H9 (cell line): ENCODE data around the gene TRIOBP. TPM values are rescaled to one million over a fixed set of nuclear protein-coding genes. Genes with fewer than 3 reads are reported as not detected.

Experiments used
- DNase-seq: peaks from one replicate; pipeline ENCODE4 v3.0.0-alpha.2; 2017
- H2AFZ ChIP-seq: one replicate; pipeline ENCODE4 v1.6.1; 2013; ENCODE audit warnings: mild to moderate bottlenecking, low read length, control low read depth, moderate library complexity
- H2AK5ac ChIP-seq: 2 replicates; pipeline ENCODE4 v1.6.1; 2013; ENCODE audit warnings: low read length, control low read depth, mixed read lengths; ENCODE audit not compliant: insufficient read length
- H2BK120ac ChIP-seq: one replicate; pipeline ENCODE4 v1.6.1; 2013; ENCODE audit warnings: low read depth, mild to moderate bottlenecking, low read length, control low read depth, inconsistent platforms; ENCODE audit not compliant: poor library complexity, severe bottlenecking
- H2BK12ac ChIP-seq: 2 replicates; pipeline ENCODE4 v1.6.1; 2013; ENCODE audit warnings: low read length, control low read depth, mixed read lengths, low read depth; ENCODE audit not compliant: insufficient read length
- H2BK15ac ChIP-seq: 2 replicates; pipeline ENCODE4 v1.6.1; 2013; ENCODE audit warnings: low read depth, low read length, control low read depth
- H2BK20ac ChIP-seq: one replicate; pipeline ENCODE4 v1.6.1; 2013; ENCODE audit warnings: low read depth, mild to moderate bottlenecking, low read length, control low read depth, inconsistent platforms; ENCODE audit not compliant: poor library complexity, severe bottlenecking
- H2BK5ac ChIP-seq: 2 replicates; pipeline ENCODE4 v1.6.1; 2013; ENCODE audit warnings: low read length, control low read depth, mixed read lengths; ENCODE audit not compliant: insufficient read length
- H3K14ac ChIP-seq: 2 replicates; pipeline ENCODE4 v1.6.1; 2013; ENCODE audit warnings: low read length, control low read depth; ENCODE audit not compliant: insufficient read depth
- H3K18ac ChIP-seq: 2 replicates; pipeline ENCODE4 v1.6.1; 2013; ENCODE audit warnings: low read depth, mild to moderate bottlenecking, mixed read lengths, low read length, control low read depth; ENCODE audit not compliant: insufficient read length
- H3K23ac ChIP-seq: 2 replicates; pipeline ENCODE4 v1.6.1; 2013; ENCODE audit warnings: low read length, control low read depth, mixed read lengths, low read depth; ENCODE audit not compliant: insufficient read length
- H3K23me2 ChIP-seq: 2 replicates; pipeline ENCODE4 v1.6.1; 2013; ENCODE audit warnings: low read depth, mild to moderate bottlenecking, mixed read lengths, low read length, control low read depth; ENCODE audit not compliant: insufficient read length, poor library complexity, severe bottlenecking
- H3K27ac ChIP-seq: 2 replicates; pipeline ENCODE4 v1.5.1; 2013; ENCODE audit warnings: low read length, control low read depth, mixed read lengths, low read depth; ENCODE audit not compliant: insufficient read length
- H3K27me3 ChIP-seq: 2 replicates; pipeline ENCODE4 v1.6.1; 2013; ENCODE audit warnings: low read length, control low read depth, inconsistent platforms; ENCODE audit not compliant: insufficient read depth
- H3K4ac ChIP-seq: 2 replicates; pipeline ENCODE4 v1.6.1; 2013; ENCODE audit warnings: low read depth, mild to moderate bottlenecking, control low read depth, inconsistent platforms, low read length, moderate library complexity
- H3K4me1 ChIP-seq: 2 replicates; pipeline ENCODE4 v1.6.1; 2013; ENCODE audit warnings: low read length, control low read depth, inconsistent platforms; ENCODE audit not compliant: insufficient read depth
- H3K4me2 ChIP-seq: 2 replicates; pipeline ENCODE4 v1.6.1; 2013; ENCODE audit warnings: low read length, control low read depth, mixed read lengths; ENCODE audit not compliant: insufficient read length, insufficient read depth
- H3K56ac ChIP-seq: 2 replicates; pipeline ENCODE4 v1.6.1; 2013; ENCODE audit warnings: low read depth, mild to moderate bottlenecking, mixed read lengths, low read length, control low read depth; ENCODE audit not compliant: insufficient read length
- H3K79me1 ChIP-seq: 2 replicates; pipeline ENCODE4 v1.6.1; 2013; ENCODE audit warnings: low read depth, mild to moderate bottlenecking, moderate library complexity, low read length, control low read depth, inconsistent platforms; ENCODE audit not compliant: insufficient read depth, poor library complexity, severe bottlenecking
- H3K79me2 ChIP-seq: 2 replicates; pipeline ENCODE4 v1.6.1; 2013; ENCODE audit warnings: low read length, control low read depth, inconsistent platforms; ENCODE audit not compliant: insufficient read depth
- H3K9ac ChIP-seq: 2 replicates; pipeline ENCODE4 v1.6.1; 2013; ENCODE audit warnings: low read length, control low read depth, mixed read lengths; ENCODE audit not compliant: insufficient read length; ENCODE audit errors: extremely low read depth
- H3K9me3 ChIP-seq: one replicate; pipeline ENCODE4 v1.6.1; 2013; ENCODE audit warnings: low read depth, low read length, inconsistent platforms; ENCODE audit not compliant: control insufficient read depth
- H3T11ph ChIP-seq: one replicate; pipeline ENCODE4 v1.6.1; 2013; ENCODE audit warnings: mild to moderate bottlenecking, low read length, control low read depth, inconsistent platforms
- H4K20me1 ChIP-seq: one replicate; pipeline ENCODE4 v1.6.1; 2013; ENCODE audit not compliant: control insufficient read depth, insufficient read length, insufficient read depth
- H4K5ac ChIP-seq: 2 replicates; pipeline ENCODE4 v1.6.1; 2013; ENCODE audit warnings: low read depth, mild to moderate bottlenecking, mixed read lengths, low read length, control low read depth; ENCODE audit not compliant: insufficient read length
- H4K8ac ChIP-seq: replicated peaks from 2 replicates; pipeline ENCODE4 v1.6.1; 2013; ENCODE audit warnings: low read length, control low read depth, mixed read lengths, low read depth; ENCODE audit not compliant: insufficient read length
- H4K91ac ChIP-seq: 2 replicates; pipeline ENCODE4 v1.6.1; 2013; ENCODE audit warnings: low read depth, mild to moderate bottlenecking, moderate library complexity, mixed read lengths, low read length, control low read depth; ENCODE audit not compliant: insufficient read length
- H3K27ac Mint-ChIP-seq, 3 experiments: 2 replicates in 2 of 3; 3 replicates in 1 of 3; pipeline ENCODE4 v1.8.0; 2020 to 2021; ENCODE audit warnings: mixed read lengths in 3 of 3, mild to moderate bottlenecking in 1 of 3, moderate library complexity in 1 of 3
- H3K27me3 Mint-ChIP-seq: 2 replicates; pipeline ENCODE4 v1.8.0; 2021; ENCODE audit warnings: low read depth, mild to moderate bottlenecking, moderate library complexity, mixed read lengths
- H3K36me3 Mint-ChIP-seq, 3 experiments: 2 replicates in 2 of 3; 3 replicates in 1 of 3; pipeline ENCODE4 v1.8.0; 2020 to 2021; ENCODE audit warnings: low read depth in 3 of 3, mixed read lengths in 3 of 3; ENCODE audit not compliant: insufficient read depth in 1 of 3
- H3K4me1 Mint-ChIP-seq, 2 experiments: 2 replicates each; pipeline ENCODE4 v1.8.0; 2020; ENCODE audit warnings: mixed read lengths in 2 of 2
- H3K4me3 Mint-ChIP-seq, 2 experiments: 2 replicates in 1 of 2; 3 replicates in 1 of 2; pipeline ENCODE4 v1.8.0; 2020 to 2021; ENCODE audit warnings: mild to moderate bottlenecking in 2 of 2, mixed read lengths in 2 of 2, moderate library complexity in 1 of 2
- H3K9me3 Mint-ChIP-seq, 2 experiments: 2 replicates in 1 of 2; 3 replicates in 1 of 2; pipeline ENCODE4 v1.8.0; 2020; ENCODE audit warnings: mild to moderate bottlenecking in 2 of 2, mixed read lengths in 2 of 2, moderate library complexity in 1 of 2
- CTCF ChIP-seq: fragments of 200-600 bp; sonication (generic); conservative IDR thresholded peaks from 3 replicates; pipeline ENCODE4 v1.8.0; 2021; ENCODE audit warnings: antibody characterized with exemption, mild to moderate bottlenecking
- WGBS: extraction: QIAGEN DNeasy Blood & Tissue Kit; methylation state at CpG from one replicate; pipeline ENCODE4 v1.1.7; 2013; ENCODE audit warnings: missing lambda C conversion rate, low lambda C conversion rate, mixed read lengths; ENCODE audit not compliant: insufficient read length; ENCODE audit errors: extremely low coverage; 5-methylcytosine and 5-hydroxymethylcytosine counted together
- total RNA-seq: library from RNA; stranded (reverse); gene quantifications from 2 replicates; pipeline ENCODE4 v1.2.1, GENCODE V29; 2021

TRIOBP gene
- total RNA-seq, 1 experiment from 2014 or later = 52.7 TPM

- Mint-ChIP-seq H3K4me1 (0 out of 4 replicates have a peak, but pooled peaks cover 0 to 3% of the 10 kb centered on the region in 2 experiments), H3K36me3 (peaks cover 4 to 59% (median 45%) of the 10 kb centered on the region in 3 experiments; a peak in 6 of 7 replicates), H3K27ac (no peak overlapping the region), H3K9me3 (no peaks in the 10 kb centered on the region), H3K4me3 (no peak overlapping the region), H3K27me3 (peaks cover 3% of the 10 kb centered on the region)
- Histone ChIP-seq H3K18ac (no peak overlapping the region), H3K9me3 (no peaks in the 10 kb centered on the region), H4K5ac (no peak overlapping the region), H3K27me3 (no peaks in the 10 kb centered on the region; the same call in 1 of the 2 replicates), H4K91ac (no peak overlapping the region), H3K56ac (no peak overlapping the region), H3K14ac (no peak overlapping the region), H2BK12ac (no peak overlapping the region), H3K23me2 (no peaks in the 10 kb centered on the region), H2BK120ac (no peak overlapping the region), H3T11ph (no peak overlapping the region), H3K79me2 (no peaks in the 10 kb centered on the region), H2BK15ac (no peak overlapping the region), H3K23ac (no peak overlapping the region), H2BK20ac (no peak overlapping the region), H4K20me1 (no peaks in the 10 kb centered on the region), H3K4ac (no peak overlapping the region), H4K8ac (no peak overlapping the region), H3K79me1 (no peaks in the 10 kb centered on the region), H2AK5ac (no peak overlapping the region), H2BK5ac (no peak overlapping the region), H3K27ac (no peak overlapping the region), H3K4me2 (no peak overlapping the region), H2AFZ (no peak overlapping the region), H3K4me1 (no peaks in the 10 kb centered on the region), H3K9ac (no peak overlapping the region)
- WGBS = no CpG with 5 or more reads among the region's 16 CpGs
- no peak for DNase-seq
- no peak for TF ChIP-seq CTCF
These were observed 66.8 kb downstream of the TRIOBP start for GRCh38 chr22:37763652-37764051.
